Activated naive CD8-positive, alpha-beta T cell (primary cell): ENCODE results near the gene STAC.
"Not testable (repeated sequence)": the region's sequence is repeated elsewhere in the genome, so short reads cannot be mapped to it uniquely, and the experiment has no call there.

Experiments used
- H3K27ac Mint-ChIP-seq: one replicate; pipeline ENCODE4 v1.8.0; 2021; ENCODE audit warnings: mixed read lengths
- H3K27me3 Mint-ChIP-seq: one replicate; pipeline ENCODE4 v1.8.0; 2021; ENCODE audit warnings: mixed read lengths
- H3K36me3 Mint-ChIP-seq: one replicate; pipeline ENCODE4 v1.8.0; 2021; ENCODE audit warnings: mixed read lengths
- H3K4me1 Mint-ChIP-seq: one replicate; pipeline ENCODE4 v1.8.0; 2021; ENCODE audit warnings: low read depth, mixed read lengths
- H3K4me3 Mint-ChIP-seq: one replicate; pipeline ENCODE4 v1.8.0; 2021; ENCODE audit warnings: mild to moderate bottlenecking, mixed read lengths
- H3K9me3 Mint-ChIP-seq: one replicate; pipeline ENCODE4 v1.8.0; 2021; ENCODE audit warnings: low read depth, mixed read lengths

Gene STAC

DNA sequence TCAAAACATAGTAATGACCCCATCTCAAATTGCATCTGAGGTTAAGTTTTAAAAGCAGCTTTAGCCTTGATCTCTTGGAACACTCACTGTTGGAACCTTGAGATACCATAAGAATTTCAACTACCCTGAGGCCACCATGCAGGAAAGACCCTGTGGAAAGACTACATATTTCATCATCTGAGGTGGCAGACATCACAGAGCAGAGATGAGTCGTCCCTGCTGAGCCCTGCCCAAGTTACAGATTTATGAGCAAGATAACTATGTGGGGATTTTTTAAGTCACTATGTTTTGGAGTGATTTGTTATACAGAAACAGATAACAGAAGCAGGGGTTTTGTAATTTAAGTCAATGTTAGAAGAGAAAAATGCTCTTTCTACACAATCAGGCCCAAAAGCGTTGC, 168.4 kb downstream of the STAC start:
- Mint-ChIP-seq H3K27me3 (peaks cover 1% of the 10 kb centered on the region), H3K27ac (no peak overlapping the region), H3K9me3 (no peaks in the 10 kb centered on the region), H3K4me1 (no peaks in the 10 kb centered on the region), H3K4me3 (no peak overlapping the region), H3K36me3 (no peaks in the 10 kb centered on the region)

DNA sequence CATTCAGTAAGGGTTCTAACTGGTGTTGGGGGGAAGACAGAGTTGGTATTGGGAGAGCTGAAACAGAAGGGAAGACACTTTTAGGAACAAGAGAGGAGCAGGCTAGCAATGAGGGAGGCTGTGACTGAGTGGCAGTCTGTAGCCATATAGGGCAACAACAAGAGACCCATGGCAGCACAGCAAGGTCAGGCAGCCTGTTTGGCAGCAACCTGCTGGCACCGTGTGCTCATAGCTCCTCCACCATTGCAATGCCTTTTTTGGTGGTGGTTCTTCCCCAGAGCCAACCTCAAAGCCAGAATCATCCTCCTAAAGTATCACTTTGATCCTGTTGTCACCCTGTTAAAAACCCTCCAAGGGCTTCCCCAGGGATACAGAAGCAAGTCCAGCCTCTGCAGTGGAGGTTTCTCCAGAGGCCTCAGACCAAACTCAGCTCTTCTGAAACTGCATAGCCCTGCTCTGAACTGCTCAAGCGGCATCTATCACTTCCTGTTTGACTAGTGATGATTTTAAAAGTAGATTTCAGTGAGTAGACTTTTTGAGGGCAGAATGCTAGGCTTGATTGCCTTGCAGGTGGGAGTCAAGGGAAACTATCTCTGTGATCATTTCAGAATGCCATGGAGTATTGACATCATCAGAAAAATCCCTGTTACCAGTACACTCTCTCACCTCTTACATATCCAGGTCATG, 176.9 kb downstream of the STAC start:
- Mint-ChIP-seq H3K27me3 (peaks cover 3% of the 10 kb centered on the region), H3K27ac (no peak overlapping the region), H3K4me3 (no peak overlapping the region), H3K36me3 (no peaks in the 10 kb centered on the region), H3K9me3 (no peaks in the 10 kb centered on the region), H3K4me1 (no peaks in the 10 kb centered on the region)

DNA sequence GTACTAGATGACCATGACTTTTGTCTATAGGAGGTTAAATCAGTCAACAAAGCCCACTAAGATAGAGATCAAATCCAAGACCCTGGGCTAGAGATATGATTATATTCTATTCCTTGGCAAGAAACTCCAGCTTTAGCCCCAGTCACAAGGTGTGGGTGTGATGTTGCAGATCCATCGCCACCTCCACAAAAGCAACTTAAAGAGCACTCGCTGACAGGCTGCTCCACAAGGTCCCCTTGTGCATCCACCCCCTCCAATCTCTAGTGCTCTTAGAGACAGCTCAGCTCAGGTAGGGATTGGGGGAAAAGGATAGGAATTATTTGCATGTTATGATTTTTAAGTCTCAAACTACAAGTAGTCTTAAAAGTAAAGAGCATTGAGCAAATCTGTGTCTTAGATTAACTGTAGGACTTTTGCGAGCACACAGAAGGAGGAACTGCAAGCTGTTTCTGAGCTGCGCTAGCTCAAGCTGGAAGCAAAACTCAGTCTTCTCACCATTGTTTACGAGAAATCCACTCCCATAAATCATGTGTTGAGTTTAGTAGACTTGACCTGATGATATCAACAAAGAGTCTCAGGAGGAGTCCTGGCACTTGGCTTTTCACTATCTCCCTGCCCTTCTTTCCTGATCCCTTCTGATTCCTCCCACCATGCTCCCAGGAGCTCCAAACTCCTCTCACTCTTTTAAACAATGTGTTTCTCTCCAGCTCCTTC, 177.6 kb downstream of the STAC start:
- Mint-ChIP-seq H3K4me1 (no peaks in the 10 kb centered on the region), H3K27me3 (peaks cover 3% of the 10 kb centered on the region), H3K27ac (no peak overlapping the region), H3K36me3 (no peaks in the 10 kb centered on the region), H3K9me3 (no peaks in the 10 kb centered on the region), H3K4me3 (no peak overlapping the region)

DNA sequence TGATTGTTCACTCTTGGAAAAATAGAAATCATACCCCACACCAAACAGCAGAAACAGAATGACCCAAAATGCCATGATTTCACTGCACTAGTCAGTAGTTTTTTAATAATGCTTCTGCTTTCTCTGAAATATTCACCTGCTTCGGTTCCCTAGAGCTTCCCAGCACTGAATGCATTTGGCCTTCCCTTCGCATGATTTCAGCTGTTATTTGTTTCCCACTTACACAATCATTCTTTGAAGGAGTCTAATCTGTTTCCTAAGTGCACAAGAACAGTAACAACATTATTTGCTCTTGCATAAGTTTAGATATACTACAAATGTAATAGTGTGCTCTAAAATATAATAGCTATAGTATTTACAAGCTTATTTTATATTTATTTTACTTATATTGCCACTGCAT, 178.7 kb downstream of the STAC start:
- Mint-ChIP-seq H3K36me3 (no peaks in the 10 kb centered on the region), H3K27me3 (peaks cover 3% of the 10 kb centered on the region), H3K27ac (no peak overlapping the region)

DNA sequence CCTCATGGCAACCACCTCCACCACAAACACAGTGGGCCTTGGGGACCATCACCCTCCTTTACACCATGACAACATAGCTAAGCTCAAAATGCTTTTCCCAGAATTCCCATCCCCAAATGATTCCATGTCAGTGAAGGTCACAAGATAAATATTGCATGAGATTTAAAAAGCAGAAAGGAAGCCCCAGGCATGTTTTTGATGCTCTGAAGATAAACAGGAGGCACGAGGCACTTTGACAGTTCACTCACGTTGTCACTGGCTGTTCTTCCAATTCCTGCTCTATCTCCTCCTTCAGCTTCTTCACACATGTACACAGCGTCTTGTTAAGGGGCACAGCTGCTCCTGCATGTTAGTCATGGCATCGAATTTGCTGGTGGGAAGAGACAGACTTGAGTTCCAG, 180.4 kb downstream of the STAC start:
- H3K27me3 Mint-ChIP-seq, result peaks cover 3% of the 10 kb centered on the region
- no peaks in the 10 kb centered on the region for H3K4me1 Mint-ChIP-seq
- H3K36me3 Mint-ChIP-seq, result no peaks in the 10 kb centered on the region
- no peak overlapping the region for H3K4me3 Mint-ChIP-seq
- H3K9me3 Mint-ChIP-seq, result no peaks in the 10 kb centered on the region
- H3K27ac Mint-ChIP-seq, result no peak overlapping the region

More for the DNA sequence above, 178.7 kb downstream of the STAC start:
- Mint-ChIP-seq H3K4me3 (no peak overlapping the region), H3K9me3 (no peaks in the 10 kb centered on the region), H3K4me1 (no peaks in the 10 kb centered on the region)

DNA sequence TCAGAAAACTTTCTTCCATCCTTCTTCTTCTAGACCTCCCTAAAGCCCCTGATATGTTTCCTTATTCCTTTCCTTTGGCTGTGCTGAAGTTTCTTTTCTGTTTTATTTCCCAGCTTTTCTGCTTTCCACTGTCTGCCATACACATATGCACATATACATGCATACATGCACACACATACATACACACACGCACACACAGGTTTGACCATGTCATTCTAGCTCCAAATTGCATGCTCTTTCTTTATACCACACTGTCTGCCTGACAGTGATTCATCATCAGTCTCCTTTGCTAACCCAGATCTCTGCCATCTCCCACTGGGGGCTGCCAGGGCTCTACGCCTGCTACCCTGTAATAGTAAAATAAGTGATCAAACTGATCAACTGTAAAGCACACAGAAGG, 181.3 kb downstream of the STAC start:
- Mint-ChIP-seq H3K4me3 (no peak overlapping the region), H3K27me3 (peaks cover 3% of the 10 kb centered on the region), H3K27ac (no peak overlapping the region), H3K9me3 (no peaks in the 10 kb centered on the region), H3K36me3 (no peaks in the 10 kb centered on the region), H3K4me1 (no peaks in the 10 kb centered on the region)

DNA sequence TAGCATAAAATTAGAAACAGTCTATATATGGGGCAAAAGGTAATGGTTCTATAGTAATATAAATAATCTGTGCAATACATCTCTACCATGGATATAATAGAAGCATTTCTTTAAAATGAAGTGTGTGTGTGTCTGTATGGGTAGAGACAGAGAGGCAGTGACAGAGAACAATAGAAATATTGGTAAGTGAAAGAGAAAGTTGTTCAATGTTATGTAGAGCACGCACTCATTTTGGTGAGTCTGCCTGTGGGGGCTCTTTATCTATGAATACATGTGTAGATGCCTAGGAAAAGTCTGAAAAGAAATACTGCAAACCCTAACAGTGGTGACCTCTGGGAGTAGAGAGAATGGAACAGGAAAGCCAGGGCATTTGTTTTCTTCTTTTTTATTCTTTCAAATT, 182.6 kb downstream of the STAC start:
- peaks cover 3% of the 10 kb centered on the region for H3K27me3 Mint-ChIP-seq
- H3K4me1 Mint-ChIP-seq, result no peaks in the 10 kb centered on the region
- no peaks in the 10 kb centered on the region for H3K36me3 Mint-ChIP-seq
- H3K27ac Mint-ChIP-seq, result no peak overlapping the region
- H3K4me3 Mint-ChIP-seq, result no peak overlapping the region
- H3K9me3 Mint-ChIP-seq, result no peaks in the 10 kb centered on the region

DNA sequence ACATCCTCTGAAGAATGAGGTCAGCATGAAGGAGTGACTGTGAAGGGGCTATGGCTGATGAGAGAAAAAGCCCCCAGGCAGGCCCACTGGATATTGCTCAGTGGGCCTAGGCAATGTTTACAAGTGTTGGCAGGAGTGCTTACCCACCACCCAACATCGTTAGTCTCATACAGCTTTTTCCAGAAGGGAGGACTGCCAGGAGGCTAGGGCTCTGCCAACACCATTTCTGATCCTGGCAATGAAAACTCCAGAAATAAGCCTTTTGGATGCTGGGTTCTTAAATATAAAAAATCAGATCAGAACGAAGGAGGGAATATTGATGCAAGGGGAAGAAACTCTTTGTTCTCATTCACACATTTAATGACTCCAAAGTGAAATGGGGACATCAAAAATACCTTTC, 194.9 kb downstream of the STAC start:
- Mint-ChIP-seq H3K27me3 (peaks cover 3% of the 10 kb centered on the region), H3K4me1 (no peaks in the 10 kb centered on the region), H3K27ac (no peak overlapping the region), H3K4me3 (no peak overlapping the region), H3K9me3 (peaks cover 9% of the 10 kb centered on the region), H3K36me3 (no peaks in the 10 kb centered on the region)

DNA sequence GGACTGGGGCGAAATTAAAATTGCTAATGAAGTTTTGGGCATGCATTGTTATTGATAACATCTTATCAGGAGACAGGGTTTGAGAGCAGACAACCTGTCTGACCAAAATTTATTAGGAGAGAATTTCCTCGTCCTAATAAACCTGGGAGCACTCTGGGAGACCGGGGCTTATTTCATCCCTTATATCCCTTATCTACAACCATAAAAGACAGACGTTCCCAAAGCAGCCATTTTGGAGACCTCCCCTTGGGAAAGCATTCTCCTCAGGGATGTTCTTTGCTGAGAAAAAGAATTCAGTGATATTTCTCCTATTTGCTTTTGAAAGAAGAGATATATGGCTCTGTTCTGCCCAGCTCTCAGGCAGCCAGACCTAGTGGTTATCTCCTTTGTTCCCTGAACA, 198.1 kb downstream of the STAC start:
- H3K27ac Mint-ChIP-seq, H3K27me3 Mint-ChIP-seq, H3K4me1 Mint-ChIP-seq, H3K9me3 Mint-ChIP-seq, H3K36me3 Mint-ChIP-seq, H3K4me3 Mint-ChIP-seq: not testable (repeated sequence)

DNA sequence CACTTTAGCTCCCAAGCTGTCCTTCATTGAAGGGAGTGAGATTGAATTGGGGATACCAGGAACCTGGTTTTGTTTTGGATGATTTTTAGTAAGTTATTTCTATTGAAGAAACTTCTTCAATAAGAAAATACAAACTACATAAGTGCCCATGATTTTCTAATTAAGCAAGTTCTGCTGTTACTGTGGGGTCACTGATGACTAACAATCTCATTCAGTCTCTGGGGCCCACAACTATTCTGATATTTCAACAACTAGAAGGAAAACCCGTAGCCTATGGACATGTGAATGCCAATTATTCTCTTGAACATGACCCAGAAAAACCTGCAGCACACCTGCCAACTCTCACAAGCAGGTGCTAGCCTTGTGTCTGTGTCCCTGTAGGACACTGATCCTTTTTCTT, 199.4 kb downstream of the STAC start:
- Mint-ChIP-seq H3K4me1 (no peaks in the 10 kb centered on the region), H3K27me3 (peaks cover 12% of the 10 kb centered on the region), H3K4me3 (no peak overlapping the region), H3K36me3 (no peaks in the 10 kb centered on the region), H3K27ac (no peak overlapping the region), H3K9me3 (peaks cover 14% of the 10 kb centered on the region)

DNA sequence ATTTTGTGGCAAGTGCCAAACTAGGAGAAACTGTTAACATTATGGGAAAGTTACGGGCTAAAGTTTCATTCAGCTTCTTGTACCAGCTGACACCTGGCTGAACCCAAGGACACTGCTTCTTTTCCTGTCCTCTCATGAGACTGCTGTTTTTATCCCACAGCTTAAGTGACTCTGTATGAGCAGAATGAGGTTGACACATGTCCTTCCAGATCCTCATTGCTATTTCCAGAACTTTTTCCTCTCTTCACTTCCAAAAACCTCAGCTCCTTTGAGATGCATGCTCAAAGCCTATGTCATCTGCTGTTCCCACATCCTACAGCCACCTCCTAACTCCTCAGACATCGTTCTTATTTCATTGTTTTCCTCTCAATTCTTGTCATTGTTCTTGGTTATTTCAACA, 200.4 kb downstream of the STAC start:
- Mint-ChIP-seq H3K9me3 (peaks cover 15% of the 10 kb centered on the region), H3K27ac (no peak overlapping the region), H3K36me3 (no peaks in the 10 kb centered on the region), H3K27me3 (peaks cover 12% of the 10 kb centered on the region), H3K4me1 (no peaks in the 10 kb centered on the region), H3K4me3 (no peak overlapping the region)

DNA sequence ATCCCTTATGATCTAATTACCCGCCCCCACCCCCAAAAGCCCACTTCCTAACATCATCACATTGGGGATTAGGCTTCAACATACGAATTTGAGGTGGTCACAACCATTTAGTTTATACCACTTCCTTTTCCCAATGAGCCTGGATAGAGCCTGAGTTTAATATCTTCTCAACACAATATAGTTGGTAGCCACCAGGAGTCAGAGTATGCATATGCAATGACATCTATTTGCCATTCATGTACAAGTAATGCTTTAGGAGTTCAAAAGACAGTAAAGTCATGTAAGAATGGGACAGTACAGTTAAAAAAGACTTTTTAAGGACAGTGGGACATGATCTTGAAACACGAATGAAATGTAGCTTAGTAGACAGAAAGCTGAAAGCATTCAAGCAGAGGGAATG, 211.7 kb downstream of the STAC start:
- no peaks in the 10 kb centered on the region for H3K36me3 Mint-ChIP-seq
- peaks cover 7% of the 10 kb centered on the region for H3K27me3 Mint-ChIP-seq
- no peaks in the 10 kb centered on the region for H3K4me1 Mint-ChIP-seq
- H3K9me3 Mint-ChIP-seq, result peaks cover 4% of the 10 kb centered on the region
- H3K27ac Mint-ChIP-seq, result no peak overlapping the region
- H3K4me3 Mint-ChIP-seq, result no peak overlapping the region

DNA sequence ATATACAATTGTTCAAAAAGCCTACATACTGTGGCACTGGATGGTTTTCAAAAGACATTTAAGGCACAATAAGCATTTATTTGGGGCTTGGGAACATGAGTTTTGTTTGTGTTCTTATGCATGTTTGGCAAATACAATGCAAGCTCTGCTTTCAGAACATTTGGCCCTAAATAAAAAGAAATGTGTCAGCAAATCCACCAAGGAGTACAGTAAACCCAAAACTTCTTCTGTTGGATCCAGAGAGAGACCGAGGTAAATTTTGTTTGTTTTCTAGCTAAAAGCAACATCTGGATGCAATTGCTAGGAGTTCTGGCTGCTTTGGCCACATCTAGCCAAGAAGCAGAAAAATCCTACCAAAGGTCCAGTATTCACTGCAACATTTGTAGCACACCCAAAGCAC, 215.2 kb downstream of the STAC start:
- H3K4me3 Mint-ChIP-seq, result no peak overlapping the region
- no peaks in the 10 kb centered on the region for H3K9me3 Mint-ChIP-seq
- peaks cover 10% of the 10 kb centered on the region for H3K27me3 Mint-ChIP-seq

DNA sequence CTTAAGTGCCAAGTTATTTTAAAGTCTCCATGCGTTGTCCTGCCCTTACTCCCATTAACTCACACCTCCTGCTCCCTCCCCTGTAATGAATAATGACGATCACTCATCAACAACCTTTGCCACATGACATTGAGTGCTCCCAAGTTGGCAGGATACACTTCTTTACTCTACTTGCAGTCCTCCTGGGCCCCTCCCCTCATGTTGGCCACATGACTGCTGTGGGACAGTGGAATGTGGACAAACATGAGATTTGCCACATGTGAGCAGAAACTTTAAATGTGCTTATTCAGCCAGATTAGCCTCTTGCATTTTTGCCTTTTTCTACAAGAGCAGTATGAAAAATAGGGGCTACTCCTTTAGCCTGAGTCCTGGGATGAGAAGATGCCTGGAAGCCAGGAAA, 216.1 kb downstream of the STAC start:
- Mint-ChIP-seq H3K9me3 (no peaks in the 10 kb centered on the region), H3K27me3 (peaks cover 12% of the 10 kb centered on the region), H3K36me3 (no peaks in the 10 kb centered on the region), H3K4me3 (no peak overlapping the region), H3K27ac (no peak overlapping the region), H3K4me1 (no peaks in the 10 kb centered on the region)

More for the DNA sequence above, 215.2 kb downstream of the STAC start:
- no peak overlapping the region for H3K27ac Mint-ChIP-seq
- no peaks in the 10 kb centered on the region for H3K36me3 Mint-ChIP-seq
- H3K4me1 Mint-ChIP-seq, result no peaks in the 10 kb centered on the region

DNA sequence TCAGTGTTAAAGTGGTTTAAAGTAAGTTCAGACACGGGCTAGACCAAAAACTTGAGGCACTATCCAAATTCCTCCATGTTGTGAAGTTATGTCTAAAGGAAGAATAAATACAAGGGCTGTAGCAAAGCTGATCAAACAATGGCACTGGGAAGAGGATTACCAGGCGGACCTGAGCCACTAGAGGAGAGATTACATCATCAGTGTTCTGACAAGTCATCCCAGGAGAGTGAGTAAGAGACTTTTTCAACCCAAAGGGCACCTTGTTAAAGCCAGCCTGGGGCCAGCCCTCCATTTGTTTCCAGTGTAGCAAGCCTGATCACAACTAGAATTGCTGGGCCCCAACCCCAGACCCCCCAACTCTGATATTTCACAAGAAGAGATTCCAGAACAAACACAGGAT, 217.1 kb downstream of the STAC start:
- H3K4me1 Mint-ChIP-seq, result no peaks in the 10 kb centered on the region
- H3K36me3 Mint-ChIP-seq, result no peaks in the 10 kb centered on the region
- H3K27me3 Mint-ChIP-seq, result peaks cover 13% of the 10 kb centered on the region
- H3K4me3 Mint-ChIP-seq, result no peak overlapping the region
- H3K27ac Mint-ChIP-seq, result no peak overlapping the region
- no peaks in the 10 kb centered on the region for H3K9me3 Mint-ChIP-seq
